NCI-H524 treated with DMSO at 0.1 percent for 48 hours (cell line): ENCODE measurements around the gene SLC7A5.
"Not testable (repeated sequence)": the region's sequence is repeated elsewhere in the genome, so short reads cannot be mapped to it uniquely, and the experiment has no call there.

Source experiments
- DNase-seq: peaks from one replicate; lab custom pipeline; 2025; lab: John Stamatoyannopoulos, UW

Gene SLC7A5

DNA sequence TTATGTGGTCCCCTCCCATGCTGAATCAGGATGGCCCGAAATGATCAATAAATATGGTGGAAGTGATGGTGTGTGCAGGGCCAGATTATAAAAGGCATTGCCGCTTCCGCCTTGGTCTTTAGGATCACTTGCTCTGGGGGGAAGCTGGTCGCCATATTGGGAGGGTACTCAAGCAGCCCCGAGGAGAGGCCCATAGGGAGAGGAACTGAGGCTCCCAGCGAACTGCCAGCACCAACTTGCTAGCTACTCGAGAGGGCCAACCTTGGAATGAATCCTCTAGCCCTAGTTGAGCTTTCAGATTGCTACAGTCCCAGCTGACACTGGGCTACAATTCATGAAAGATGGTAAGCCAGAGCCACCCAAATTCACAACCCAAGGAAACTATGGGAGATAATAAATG is 19.0 kb upstream of the SLC7A5 start:
- not testable (repeated sequence) for DNase-seq

DNA sequence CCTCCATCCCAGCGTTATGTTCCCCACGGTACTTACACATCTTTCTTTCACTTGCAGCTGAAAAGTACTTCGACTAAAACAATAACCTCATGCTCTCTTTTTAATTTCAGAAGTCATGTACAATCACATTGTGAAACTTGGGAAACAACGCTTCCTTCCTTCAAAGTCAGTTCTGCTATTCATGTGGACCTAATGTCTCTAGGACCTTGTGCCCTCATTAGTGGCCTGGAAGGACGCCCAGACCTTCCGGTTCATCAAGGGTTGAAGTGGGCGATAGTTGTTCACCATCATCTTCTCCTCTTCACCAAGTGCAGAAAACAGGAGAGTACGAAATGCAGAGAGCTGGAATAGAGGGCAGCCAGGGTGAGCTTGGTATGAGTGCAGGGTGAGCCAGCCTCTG is 18.6 kb upstream of the SLC7A5 start:
- DNase-seq: not testable (repeated sequence)

- DNase-seq: not testable (repeated sequence)
These were observed 16.2 kb upstream of the SLC7A5 start for GRCh38 chr16:87885371-87885967.

DNA sequence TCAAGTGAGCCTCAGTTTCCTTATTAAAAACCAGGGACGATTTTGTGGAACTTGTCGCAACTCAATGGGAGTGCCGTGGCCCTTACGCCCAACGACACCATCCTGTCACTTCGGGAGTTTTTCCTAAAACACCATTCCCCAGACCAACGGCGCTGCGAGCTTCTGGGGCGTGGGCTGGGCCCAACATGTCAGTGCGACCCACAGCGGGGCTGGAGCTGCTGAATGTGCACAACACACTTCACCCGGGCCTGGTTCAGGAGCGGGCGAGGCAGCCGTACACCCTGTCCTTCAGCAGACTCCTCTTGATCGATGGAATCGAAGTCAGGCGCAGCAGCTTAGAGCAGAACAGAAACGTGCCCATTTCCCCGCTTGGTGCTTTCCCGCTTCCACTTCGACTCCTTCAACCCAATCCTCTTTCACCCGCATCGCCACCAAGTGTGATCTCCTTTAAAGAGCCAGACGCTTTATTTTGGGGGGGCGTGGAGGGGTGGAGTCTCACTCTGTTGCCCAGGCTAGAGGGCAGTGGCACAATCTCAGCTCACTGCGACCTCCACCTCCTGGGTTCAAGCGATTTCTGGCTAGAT is 13.2 kb upstream of the SLC7A5 start:
- no peak for DNase-seq

GRCh38 chr16:87881324-87882200 is 12.3 kb upstream of the SLC7A5 start:
- no peak for DNase-seq

- DNase-seq: no peak
These were observed 10.9 kb upstream of the SLC7A5 start for GRCh38 chr16:87880117-87880696.

DNA sequence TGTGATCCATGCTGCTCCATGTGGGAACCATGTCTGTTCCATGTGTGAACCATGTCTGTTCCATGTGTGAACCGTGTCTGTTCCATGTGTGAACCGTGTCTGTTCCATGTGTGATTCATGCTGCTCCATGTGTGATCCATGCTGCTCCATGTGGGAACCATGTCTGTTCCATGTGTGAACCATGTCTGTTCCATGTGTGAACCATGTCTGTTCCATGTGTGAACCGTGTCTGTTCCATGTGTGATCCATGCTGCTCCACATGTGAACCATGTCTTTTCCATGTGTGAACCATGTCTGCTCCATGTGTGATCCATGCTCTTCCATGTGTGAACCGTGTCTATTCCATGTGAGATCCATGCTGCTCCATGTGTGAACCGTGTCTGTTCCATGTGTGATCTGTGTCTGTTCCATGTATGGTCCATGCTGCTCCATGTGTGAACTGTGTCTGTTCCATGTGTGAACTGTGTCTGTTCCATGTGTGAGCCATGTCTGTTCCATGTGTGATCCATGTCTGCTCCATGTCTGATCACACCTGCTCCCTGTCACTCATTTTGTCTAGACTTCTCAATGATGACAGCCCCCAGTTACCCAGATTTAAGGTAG is 10.2 kb upstream of the SLC7A5 start:
- not testable (repeated sequence) for DNase-seq

- no peak for DNase-seq
These were observed 9.4 kb upstream of the SLC7A5 start for GRCh38 chr16:87878704-87879103.

GRCh38 chr16:87877942-87878507 is 8.7 kb upstream of the SLC7A5 start:
- DNase-seq: no peak

DNA sequence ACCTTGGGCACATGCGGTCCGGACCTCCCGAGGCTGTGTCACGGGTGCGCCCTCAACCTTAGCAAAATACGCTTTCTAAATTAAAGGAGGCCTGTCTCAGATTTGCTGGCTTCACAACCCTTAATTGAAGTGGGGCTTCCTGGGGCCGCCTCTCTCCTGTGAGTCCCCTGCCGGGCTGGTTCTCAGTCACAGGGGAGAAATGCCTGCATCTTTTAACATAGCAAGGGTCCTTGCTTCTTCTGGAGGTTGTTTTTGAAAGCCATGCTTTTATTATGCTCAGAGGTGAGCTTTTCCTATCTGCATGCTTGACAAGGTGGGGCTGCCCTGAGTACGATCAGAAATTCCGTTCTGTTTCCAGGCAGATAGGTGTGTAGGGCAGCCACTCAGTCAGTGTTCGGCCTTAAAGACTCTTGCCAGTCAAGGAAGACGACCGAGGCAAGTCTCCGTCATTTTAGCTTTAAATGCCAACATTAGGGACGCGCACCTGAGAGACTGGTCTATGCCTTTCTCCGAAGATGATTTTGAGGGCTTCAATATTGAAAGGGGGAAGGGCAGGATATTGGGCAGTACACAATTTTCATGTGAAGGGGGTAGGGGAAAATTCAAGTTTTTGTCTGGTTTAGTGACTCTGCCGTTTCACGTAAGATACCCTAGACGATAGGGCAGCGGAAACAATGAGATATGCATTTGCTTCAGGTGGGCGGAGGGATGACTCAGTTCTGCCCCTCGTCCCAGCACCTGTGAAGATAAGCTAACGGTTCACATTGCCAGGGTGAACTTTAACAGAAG is 5.5 kb upstream of the SLC7A5 start:
- DNase-seq: no peak

GRCh38 chr16:87870418-87871291 is 1.3 kb upstream of the SLC7A5 start:
- DNase-seq: not testable (repeated sequence)

DNA sequence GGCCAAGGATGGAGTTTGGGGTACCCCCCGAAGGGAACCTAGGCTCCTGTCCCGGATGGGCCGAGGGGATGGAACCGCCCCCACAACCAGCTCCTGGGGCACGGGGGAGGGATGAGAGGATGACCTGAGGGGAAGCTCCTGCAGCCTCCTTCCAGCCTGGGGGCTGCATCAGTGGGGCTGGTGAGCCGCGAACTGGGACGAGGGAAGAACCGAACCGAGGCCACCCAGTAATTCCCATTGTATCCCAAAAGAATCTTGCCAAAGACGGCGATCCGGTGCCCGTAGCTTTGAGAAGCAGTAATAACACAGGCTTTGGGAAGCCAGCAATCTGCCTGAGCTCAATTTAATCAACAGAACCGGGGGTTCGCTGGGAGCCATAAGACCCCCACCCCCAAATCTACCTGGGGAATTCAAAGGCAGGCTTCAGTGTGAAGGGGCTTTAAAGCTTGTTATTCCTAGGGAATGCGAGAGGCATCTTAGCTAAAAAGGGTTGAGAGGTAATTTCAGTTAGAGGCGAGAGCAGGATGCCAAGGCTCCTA is 641 bp upstream of the SLC7A5 start:
- not testable (repeated sequence) for DNase-seq

- not testable (repeated sequence) for DNase-seq
These were observed 865 bp downstream of the SLC7A5 start for GRCh38 chr16:87868254-87869029.

DNA sequence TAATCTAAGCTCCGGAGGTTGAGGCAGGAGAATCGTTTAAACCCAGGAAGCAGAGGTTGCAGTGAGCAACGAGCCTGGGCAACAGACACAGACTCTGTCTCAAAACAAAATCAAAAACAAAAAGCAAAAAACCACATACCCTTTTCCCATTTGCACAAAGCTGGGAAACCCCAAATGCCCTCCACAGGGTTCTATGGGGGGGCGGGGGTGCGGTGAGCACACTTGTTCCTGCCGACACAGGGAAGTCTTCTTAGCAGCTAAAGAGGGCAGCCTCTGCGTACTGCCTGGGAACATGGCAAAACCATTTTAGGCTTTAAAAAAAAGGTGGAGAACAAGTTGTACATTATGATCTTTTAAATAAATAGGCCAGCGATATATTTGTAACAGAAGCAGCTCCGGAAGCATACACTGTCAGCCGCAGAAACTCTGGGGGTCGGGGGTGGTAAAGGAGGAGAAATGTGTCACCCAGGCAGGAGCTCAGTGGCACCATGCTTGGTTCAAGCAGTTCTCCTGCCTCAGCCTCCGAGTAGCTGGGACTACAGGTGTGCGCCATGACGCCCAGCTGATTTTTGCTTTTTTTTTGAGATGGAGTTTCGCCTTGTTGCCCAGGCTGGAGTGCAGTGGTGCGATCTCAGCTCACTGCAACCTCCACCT is 3.3 kb downstream of the SLC7A5 start:
- not testable (repeated sequence) for DNase-seq

- no peak for DNase-seq
These were observed 4.8 kb downstream of the SLC7A5 start for GRCh38 chr16:87864331-87864989.

- not testable (repeated sequence) for DNase-seq
These were observed 6.0 kb downstream of the SLC7A5 start for GRCh38 chr16:87863327-87863635.

DNA sequence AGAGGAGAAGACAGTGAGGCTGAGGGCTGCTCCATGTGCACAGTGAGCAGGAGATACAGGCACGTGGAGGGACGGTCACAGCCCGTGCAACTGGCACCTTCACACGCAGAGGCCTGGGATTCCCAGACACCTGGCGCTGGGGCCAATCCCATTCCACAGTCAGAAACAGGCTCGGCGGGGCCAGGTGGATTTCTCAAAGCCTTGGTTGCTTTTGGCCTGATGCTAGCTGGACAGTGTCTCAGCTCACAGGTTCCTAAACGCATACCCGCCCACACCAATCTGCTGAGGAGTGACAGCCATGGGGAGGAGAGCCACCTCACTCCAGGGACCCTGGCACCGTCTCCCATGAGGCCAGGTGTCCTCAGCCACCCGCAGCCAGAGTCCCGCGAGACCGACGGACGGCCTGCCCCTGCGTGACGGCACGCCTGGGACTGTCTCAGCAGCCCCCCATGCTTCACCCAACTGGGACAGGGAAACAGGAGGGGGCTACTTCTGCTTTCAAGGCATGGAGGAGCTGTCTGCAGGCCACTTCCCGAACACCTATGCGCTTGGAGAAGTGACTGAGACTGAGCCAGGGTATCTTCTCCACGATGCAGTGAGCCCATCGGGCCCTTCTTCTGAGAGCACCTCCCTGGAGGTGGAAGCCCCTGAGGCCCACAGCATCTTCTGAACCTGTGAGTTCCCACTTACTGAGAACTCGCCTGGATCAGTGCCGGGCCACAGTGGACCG is 6.5 kb downstream of the SLC7A5 start:
- not testable (repeated sequence) for DNase-seq
